Measurements from ENCODE around the gene EIF6. TPM values are rescaled to one million over a fixed set of nuclear protein-coding genes. Genes with fewer than 3 reads are reported as not detected.
A peak's percentile ranks its signal among the peaks of the same experiment; 100 is the strongest.

EIF6 gene
- total and polyA plus RNA-seq, 2 experiments from 2014 or later, result 149 to 215 TPM

DNA sequence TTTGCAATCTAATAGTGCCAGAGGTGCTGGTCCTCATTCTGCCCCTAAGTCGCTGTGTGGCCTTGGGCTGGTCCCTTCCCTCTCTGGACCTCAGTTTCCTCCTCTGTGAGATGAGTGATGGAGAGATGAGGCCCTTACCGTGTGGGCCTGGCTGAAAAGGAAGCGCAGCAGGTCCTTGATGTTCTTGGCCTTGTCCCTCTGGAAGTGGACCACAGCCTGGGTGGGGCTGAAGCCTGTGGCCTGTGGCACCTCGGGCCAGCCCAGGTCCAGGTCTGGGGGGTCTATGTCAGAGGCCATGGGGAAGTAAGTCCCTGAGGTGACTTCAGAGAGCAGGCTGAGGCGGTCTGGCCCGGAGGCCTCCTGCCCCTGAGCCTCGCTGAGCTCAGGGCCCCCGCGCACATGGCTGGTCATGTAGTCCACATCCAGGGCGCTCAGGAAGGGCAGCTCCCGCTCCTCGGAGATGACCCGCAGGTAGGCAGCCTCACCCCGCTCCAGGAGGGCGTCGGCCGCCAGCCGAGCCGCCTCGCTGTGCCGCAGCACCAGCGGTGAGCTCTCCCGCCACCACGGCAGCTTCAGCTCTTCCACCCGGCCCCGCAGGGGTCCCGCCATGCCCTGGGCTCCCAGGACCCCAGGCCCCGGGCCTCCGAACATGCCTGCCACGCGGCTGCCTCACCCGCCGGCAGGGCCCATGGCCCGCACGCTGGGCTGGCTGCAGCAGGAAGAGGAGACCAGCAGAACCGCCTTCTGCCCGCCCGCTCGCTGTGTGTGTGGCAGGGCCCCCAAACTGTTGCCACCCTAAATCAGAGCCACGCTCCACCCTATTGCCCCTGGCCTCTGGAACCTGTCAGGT, 7.3 kb upstream of the EIF6 start, which contains the start of gene FAM83C:
Gene FAM83C, minus strand, starts transcription at position 772 of the 850 bp plus-strand sequence. Its CDS starts 121 bp downstream, at position 651.
- Histone ChIP-seq H3K27me3 (ENCODE audit: insufficient read depth) (no peaks in the 10 kb centered on the region), H3K36me3 (ENCODE audit: insufficient read depth) (no peaks in the 10 kb centered on the region), H3K79me2 (replicated peaks; ENCODE audit: insufficient read depth) (no peaks in the 10 kb centered on the region), H3K9me2 (ENCODE audit: insufficient read depth) (no peaks in the 10 kb centered on the region), H3K27ac (ENCODE audit: low read depth) (no peak within 1 kb of the TSS), H3K4me2 (no peak within 1 kb of the TSS), H4K20me1 (replicated peaks; ENCODE audit: insufficient read depth) (no peaks in the 10 kb centered on the region), H3K4me3 (no peak within 1 kb of the TSS), H3F3A (replicated peaks; ENCODE audit: low read depth) (no peaks in the 10 kb centered on the region), H2AFZ (peak within 1 kb of the TSS; percentile 76; the same call in 1 of the 2 replicates), H3K4me1 (ENCODE audit: insufficient read depth) (no peaks in the 10 kb centered on the region)
- Mint-ChIP-seq H3K27ac (peak within 1 kb of the TSS; percentile 48; the same call in 1 of the 2 replicates), H3K9me3 (no peaks in the 10 kb centered on the region), H3K4me3 (no peak within 1 kb of the TSS), H3K27me3 (ENCODE audit: insufficient read depth, low read depth, poor library complexity) (peaks cover 16% of the 10 kb centered on the region), H3K4me1 (no peaks in the 10 kb centered on the region; the same call in 1 of the 3 replicates), H3K36me3 (ENCODE audit: low read depth) (no peaks in the 10 kb centered on the region)
- no peak for TF ChIP-seq NANOG (IDR thresholded peaks at IDR 0.05; ENCODE audit: borderline replicate concordance)
- TF ChIP-seq ZNF331 (CRISPR knock-in tag; IDR thresholded peaks at IDR 0.05; ENCODE audit: low read depth), result no peak
- TF ChIP-seq STAT1 (IDR thresholded peaks at IDR 0.05; ENCODE audit: unreplicated experiment), result no peak
- TF ChIP-seq EZH2 (IDR thresholded peaks at IDR 0.05; ENCODE audit: low read depth, unreplicated experiment), result no peak
- TF ChIP-seq JUNB (IDR thresholded peaks at IDR 0.05; ENCODE audit: unreplicated experiment), result no peak
- TF ChIP-seq ZNF114 (CRISPR knock-in tag; IDR thresholded peaks at IDR 0.05), result no peak
- TF ChIP-seq ZNF462 (CRISPR knock-in tag; IDR thresholded peaks at IDR 0.05), result no peak
- TF ChIP-seq CTCF (conservative IDR thresholded peaks at IDR 0.05; ENCODE audit: low read depth in 2 of 2), result no peak
- TF ChIP-seq EZH2phosphoT487 (IDR thresholded peaks at IDR 0.05; ENCODE audit: unreplicated experiment), result no peak
- no peak for TF ChIP-seq CREB1 (CRISPR knock-in tag; IDR thresholded peaks at IDR 0.05; ENCODE audit: low read depth)
- no peak for TF ChIP-seq POLR2AphosphoS5 (IDR thresholded peaks at IDR 0.05; ENCODE audit: low read depth)
- TF ChIP-seq ETS1 (IDR thresholded peaks at IDR 0.05), result no peak
- TF ChIP-seq, protein P1, sequence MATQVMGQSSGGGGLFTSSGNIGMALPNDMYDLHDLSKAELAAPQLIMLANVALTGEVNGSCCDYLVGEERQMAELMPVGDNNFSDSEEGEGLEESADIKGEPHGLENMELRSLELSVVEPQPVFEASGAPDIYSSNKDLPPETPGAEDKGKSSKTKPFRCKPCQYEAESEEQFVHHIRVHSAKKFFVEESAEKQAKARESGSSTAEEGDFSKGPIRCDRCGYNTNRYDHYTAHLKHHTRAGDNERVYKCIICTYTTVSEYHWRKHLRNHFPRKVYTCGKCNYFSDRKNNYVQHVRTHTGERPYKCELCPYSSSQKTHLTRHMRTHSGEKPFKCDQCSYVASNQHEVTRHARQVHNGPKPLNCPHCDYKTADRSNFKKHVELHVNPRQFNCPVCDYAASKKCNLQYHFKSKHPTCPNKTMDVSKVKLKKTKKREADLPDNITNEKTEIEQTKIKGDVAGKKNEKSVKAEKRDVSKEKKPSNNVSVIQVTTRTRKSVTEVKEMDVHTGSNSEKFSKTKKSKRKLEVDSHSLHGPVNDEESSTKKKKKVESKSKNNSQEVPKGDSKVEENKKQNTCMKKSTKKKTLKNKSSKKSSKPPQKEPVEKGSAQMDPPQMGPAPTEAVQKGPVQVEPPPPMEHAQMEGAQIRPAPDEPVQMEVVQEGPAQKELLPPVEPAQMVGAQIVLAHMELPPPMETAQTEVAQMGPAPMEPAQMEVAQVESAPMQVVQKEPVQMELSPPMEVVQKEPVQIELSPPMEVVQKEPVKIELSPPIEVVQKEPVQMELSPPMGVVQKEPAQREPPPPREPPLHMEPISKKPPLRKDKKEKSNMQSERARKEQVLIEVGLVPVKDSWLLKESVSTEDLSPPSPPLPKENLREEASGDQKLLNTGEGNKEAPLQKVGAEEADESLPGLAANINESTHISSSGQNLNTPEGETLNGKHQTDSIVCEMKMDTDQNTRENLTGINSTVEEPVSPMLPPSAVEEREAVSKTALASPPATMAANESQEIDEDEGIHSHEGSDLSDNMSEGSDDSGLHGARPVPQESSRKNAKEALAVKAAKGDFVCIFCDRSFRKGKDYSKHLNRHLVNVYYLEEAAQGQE (IDR thresholded peaks at IDR 0.05; ENCODE audit: unreplicated experiment), result no peak
- peak; percentile 26 for ATAC-seq
- DNase-seq (ENCODE audit: low spot score), result no peak
